Measurements from ENCODE around the gene ID3. TPM values are rescaled to one million over a fixed set of nuclear protein-coding genes. Genes with fewer than 3 reads are reported as not detected.

Gene ID3
- total and polyA plus RNA-seq, 2 of the 8 experiments (the other 6 are each of a cell fraction or from before 2014, with no cell fraction given), result 240 to 304 TPM

DNA sequence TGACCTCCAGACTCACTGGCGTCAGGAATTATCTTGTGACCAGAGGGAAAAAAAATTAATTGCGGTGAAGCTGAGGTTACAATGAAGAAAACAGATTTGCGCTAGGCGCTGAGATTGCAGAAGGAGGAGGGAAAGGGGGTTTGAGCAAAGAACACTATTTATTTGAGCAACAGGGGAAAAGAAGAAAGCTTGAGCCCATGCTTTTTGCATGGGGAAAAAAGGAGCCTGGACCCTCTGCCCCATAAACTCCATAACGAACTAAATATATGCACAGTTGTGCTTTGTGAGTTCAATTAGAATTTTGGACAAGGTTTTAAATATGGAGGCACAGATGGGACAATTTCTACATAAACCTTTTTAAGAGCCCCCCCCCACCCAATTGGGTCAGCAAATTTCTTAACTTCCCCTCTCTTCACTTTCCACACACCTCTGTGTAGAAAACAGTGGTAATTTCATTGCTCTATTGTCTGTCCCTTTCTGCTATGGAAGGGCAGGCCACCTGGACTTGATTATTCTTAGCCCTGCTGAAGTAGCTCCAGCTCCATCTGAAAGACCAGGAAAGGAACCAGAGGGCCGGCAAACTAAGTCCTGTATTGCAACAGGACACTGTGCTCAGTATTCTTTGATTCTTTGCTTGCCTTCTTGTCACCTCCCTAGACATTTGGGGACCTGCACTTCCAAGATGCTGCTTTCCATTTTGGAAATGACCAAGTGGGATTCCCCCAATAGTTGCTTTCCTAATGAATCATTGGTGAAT lies 862 bp upstream of the ID3 start (continued):
- TF ChIP-seq MAX (IDR thresholded peaks at IDR 0.05), result no peak

Measured in H1 (cell line).